K562 (cell line): ENCODE results near the gene SUCLG1. TPM values are rescaled to one million over a fixed set of nuclear protein-coding genes. Genes with fewer than 3 reads are reported as not detected.

Source experiments
- ATAC-seq: fragments of 200-7000 bp; cut with Tn5 transposase; 3 replicates; pipeline ENCODE4 v1.9.1; 2020; ENCODE audit warnings: moderate library complexity
- BruUV-seq: library from RNA; stranded (reverse); fragments of 400-500 nt; replicated peaks from 2 replicates; lab custom pipeline; 2021; lab: Mats Ljungman, UMichigan
- CTCF ChIA-PET: fragments of 300-600 bp; formaldehyde crosslinking; extraction: SDS; loops from one replicate; lab custom pipeline; 2021; ENCODE audit warnings: low intra/inter-chr PET ratio; lab: Yijun Ruan, JAX
- POLR2A ChIA-PET: fragments of 300-600, 350-650 bp; sonication (Branson Sonifier 250); formaldehyde crosslinking; extraction: SDS; loops from one replicate; lab custom pipeline; 2021; ENCODE audit warnings: antibody characterized with exemption, inconsistent platforms; lab: Yijun Ruan, JAX
- DNase-seq, 4 experiments: peaks; one replicate each; pipeline versions ENCODE4 v3.0.0 to v3.0.0-alpha.2; 2011 to 2018; ENCODE audit warnings: low spot score in 3 of 4, mixed read lengths in 3 of 4; ENCODE audit errors: extremely low read depth in 1 of 4
- FAIRE-seq: peaks from 2 replicates; lab custom pipeline; 2011; peaks lifted over from hg19 to GRCh38; lab: Jason Lieb, UNC
- H2AFZ ChIP-seq: 2 replicates; pipeline ENCODE4 v1.6.0; 2011; ENCODE audit warnings: low read depth, low read length, control low read depth, inconsistent platforms
- H3K27ac ChIP-seq: fragments of 200-600 bp; 3 replicates; pipeline ENCODE4 v1.8.0; 2011; ENCODE audit warnings: low read depth, mild to moderate bottlenecking, control low read depth, inconsistent platforms, low read length, moderate library complexity, mixed read lengths; ENCODE audit errors: extremely low read depth
- H3K27me3 ChIP-seq, 2 experiments: fragments of 300-600 bp in 1 of 2; 2 replicates in 1 of 2; 3 replicates in 1 of 2; pipeline versions ENCODE4 v1.6.0 to v1.8.0; 2011; ENCODE audit warnings: inconsistent platforms in 2 of 2, low read length in 2 of 2, mild to moderate bottlenecking in 1 of 2, mixed read lengths in 1 of 2, moderate library complexity in 1 of 2; ENCODE audit not compliant: control insufficient read depth in 2 of 2, insufficient read depth in 2 of 2
- H3K36me3 ChIP-seq: fragments of 300-600 bp; 3 replicates; pipeline ENCODE4 v1.8.0; 2011; ENCODE audit warnings: mild to moderate bottlenecking, low read length, inconsistent platforms; ENCODE audit not compliant: control insufficient read depth, insufficient read depth
- H3K4me1 ChIP-seq, 2 experiments: fragments of 200-600 bp in 1 of 2; replicated peaks in 1 of 2; 2 replicates in 1 of 2; 3 replicates in 1 of 2; pipeline versions ENCODE4 v1.5.1 to v1.8.0; 2011; ENCODE audit warnings: inconsistent platforms in 2 of 2, low read length in 2 of 2, mild to moderate bottlenecking in 1 of 2, mixed read lengths in 1 of 2, moderate library complexity in 1 of 2; ENCODE audit not compliant: control insufficient read depth in 2 of 2, insufficient read depth in 2 of 2
- H3K4me2 ChIP-seq: 2 replicates; pipeline ENCODE4 v1.6.1; 2011; ENCODE audit warnings: low read length, control low read depth, inconsistent platforms, mixed read lengths; ENCODE audit not compliant: insufficient read depth
- H3K4me3 ChIP-seq: fragments of 200-600 bp; sonication (generic), shearing (Covaris generic); 2 replicates; pipeline ENCODE4 v1.5.1; 2016; ENCODE audit warnings: control low read depth, inconsistent platforms
- H3K79me2 ChIP-seq: fragments of 200-600 bp; 3 replicates; pipeline ENCODE4 v1.8.0; 2011; ENCODE audit warnings: low read length, inconsistent platforms; ENCODE audit not compliant: control insufficient read depth, insufficient read depth
- H3K9ac ChIP-seq, 2 experiments: 2 replicates each; pipeline versions ENCODE4 v1.6.0 to v1.6.1; 2011; ENCODE audit warnings: low read depth in 2 of 2, low read length in 2 of 2, control low read depth in 1 of 2, inconsistent platforms in 1 of 2, mild to moderate bottlenecking in 1 of 2, mixed read lengths in 1 of 2; ENCODE audit not compliant: insufficient read depth in 1 of 2
- H3K9me1 ChIP-seq: one replicate; pipeline ENCODE4 v1.6.0; 2011; ENCODE audit warnings: inconsistent platforms, mild to moderate bottlenecking, low read length, moderate library complexity; ENCODE audit not compliant: control insufficient read depth, insufficient read depth
- H3K9me3 ChIP-seq: replicated peaks from 2 replicates; pipeline ENCODE4 v1.5.1; 2011; ENCODE audit warnings: low read depth, low read length, inconsistent platforms; ENCODE audit not compliant: control insufficient read depth, insufficient read depth
- H4K20me1 ChIP-seq: replicated peaks from 2 replicates; pipeline ENCODE4 v1.6.1; 2011; ENCODE audit warnings: low read length, inconsistent platforms, mixed read lengths; ENCODE audit not compliant: control insufficient read depth, insufficient read depth
- CBFA2T2 ChIP-seq: fragments of 450-650 bp; conservative IDR thresholded peaks from 2 replicates; pipeline ENCODE4 v1.6.1; 2017; ENCODE audit warnings: mild to moderate bottlenecking
- CBFA2T3 ChIP-seq: fragments of 450-650 bp; IDR thresholded peaks from 2 replicates; pipeline ENCODE4 v1.6.1; 2017
- DACH1 ChIP-seq: fragments of 450-650 bp; IDR thresholded peaks from 2 replicates; pipeline ENCODE4 v1.6.1; 2018; ENCODE audit not compliant: partially characterized antibody
- GABPB2 ChIP-seq: fragments of 250-450 bp; sonication (Bioruptor Pico); conservative IDR thresholded peaks from 2 replicates; pipeline ENCODE4 v1.5.1; 2021; ENCODE audit warnings: mild to moderate bottlenecking
- HDGF ChIP-seq: fragments of 450-650 bp; IDR thresholded peaks from 2 replicates; pipeline ENCODE4 v1.6.1; 2016
- ILF3 ChIP-seq: fragments of 450-650 bp; IDR thresholded peaks from 2 replicates; pipeline ENCODE4 v1.6.1; 2018; ENCODE audit warnings: antibody characterized with exemption, mild to moderate bottlenecking, moderate library complexity, borderline replicate concordance
- KDM1A ChIP-seq, 2 experiments: fragments of 450-650 bp; IDR thresholded peaks; 2 replicates each; pipeline ENCODE4 v1.6.1; 2016; ENCODE audit warnings: mild to moderate bottlenecking in 2 of 2
- NFE2 ChIP-seq: IDR thresholded peaks from 2 replicates; pipeline ENCODE4 v1.6.1; 2014; ENCODE audit warnings: antibody characterized with exemption, low read depth
- NFE2L1 ChIP-seq: fragments of 450-650 bp; IDR thresholded peaks from 2 replicates; pipeline ENCODE4 v1.6.1; 2016; ENCODE audit warnings: missing genetic modification characterization, low read depth, mild to moderate bottlenecking, missing compliant biosample characterization, moderate library complexity, borderline replicate concordance
- PTRF ChIP-seq: fragments of 450-650 bp; IDR thresholded peaks from 2 replicates; pipeline ENCODE4 v1.6.1; 2016; ENCODE audit warnings: mild to moderate bottlenecking, missing genetic modification characterization, missing compliant biosample characterization
- RCOR1 ChIP-seq, 2 experiments: IDR thresholded peaks; 2 replicates each; pipeline ENCODE4 v1.6.1; 2012; ENCODE audit warnings: low read depth in 2 of 2, low read length in 2 of 2, borderline replicate concordance in 1 of 2, improper control_type of control experiment in 1 of 2
- SMARCE1 ChIP-seq: fragments of 450-650 bp; IDR thresholded peaks from 2 replicates; pipeline ENCODE4 v1.7.1; 2016; ENCODE audit warnings: mild to moderate bottlenecking
- TCF3 ChIP-seq: sonication (generic); formaldehyde crosslinking; IDR thresholded peaks from 2 replicates; pipeline ENCODE4 v1.4.0; 2020; ENCODE audit warnings: mild to moderate bottlenecking, missing genetic modification reagents
- TEAD4 ChIP-seq, 2 experiments: sonication (generic) in 1 of 2; formaldehyde crosslinking in 1 of 2; IDR thresholded peaks; 2 replicates each; pipeline versions ENCODE4 v1.6.1 to v1.8.0; 2012 to 2022; ENCODE audit warnings: borderline replicate concordance in 1 of 2, inconsistent platforms in 1 of 2, low read length in 1 of 2, mild to moderate bottlenecking in 1 of 2, missing genetic modification reagents in 1 of 2
- ZNF76 ChIP-seq: fragments of 250-450 bp; sonication (Bioruptor Pico); IDR thresholded peaks from 2 replicates; pipeline ENCODE4 v1.4.0; 2020; ENCODE audit warnings: mild to moderate bottlenecking, moderate library complexity, borderline replicate concordance
- ZNF785 ChIP-seq: fragments of 250-450 bp; sonication (Bioruptor Pico); IDR thresholded peaks from 2 replicates; pipeline ENCODE4 v1.4.0; 2020; ENCODE audit warnings: mild to moderate bottlenecking
- WGBS: fragments of 100-300 bp; shearing (Covaris generic); methylation state at CpG from one replicate; pipeline ENCODE4 v1.1.6; 2016; ENCODE audit warnings: low coverage, mixed read lengths; ENCODE audit not compliant: insufficient coverage; ENCODE audit errors: missing lambda C conversion rate; 5-methylcytosine and 5-hydroxymethylcytosine counted together
- in situ Hi-C: fragments of 300-500 bp; cut with MboI; formaldehyde crosslinking; loops from 4 replicates; pipeline ENCODE4 v1.15.0; 2018; ENCODE audit warnings: inconsistent platforms, mixed read lengths
- intact Hi-C: fragments of 100-400 bp; cut with micrococcal nuclease; formaldehyde crosslinking; loops from 2 replicates; pipeline ENCODE4 v1.14.2; 2022
- polyA plus RNA-seq, 8 experiments: library from polyadenylated mRNA; depleted of rRNA in 4 of 8; stranded (reverse) in 5 of 8; unstranded in 3 of 8; fragments of >200 nt; fragmentation: Nextera tagmentation in 2 of 8; fragmentation: Illumina TruSeq in 1 of 8; extraction: Ambion mirVana in 2 of 8; extraction: Trizol in 1 of 8; gene quantifications; 2 replicates each; pipeline versions ENCODE4 v1.2.1 to v1.2.3, GENCODE V29; 2011 to 2014; ENCODE audit warnings: inconsistent platforms in 1 of 8, missing spikeins in 1 of 8
- total RNA-seq, 7 experiments: library from RNA; depleted of rRNA in 6 of 7; stranded (reverse); fragments of >200 nt in 6 of 7; fragmentation: Illumina TruSeq in 2 of 7; extraction: Trizol in 2 of 7; gene quantifications; 2 replicates each; pipeline versions ENCODE4 v1.2.1 to v1.2.3, GENCODE V29; 2011 to 2021; ENCODE audit warnings: low replicate concordance in 1 of 7
- TF ChIP-seq, protein P1 (sequence below): fragments of 450-650 bp; IDR thresholded peaks from 2 replicates; pipeline ENCODE4 v1.6.1; 2014; ENCODE audit warnings: low read depth, mild to moderate bottlenecking, moderate library complexity, borderline replicate concordance

SUCLG1 gene
- total and polyA plus RNA-seq, 9 of the 15 experiments (the other 6 are each of a cell fraction or from before 2014, with no cell fraction given) = 90.5 to 325 (median 115) TPM

- TF ChIP-seq, protein P1, sequence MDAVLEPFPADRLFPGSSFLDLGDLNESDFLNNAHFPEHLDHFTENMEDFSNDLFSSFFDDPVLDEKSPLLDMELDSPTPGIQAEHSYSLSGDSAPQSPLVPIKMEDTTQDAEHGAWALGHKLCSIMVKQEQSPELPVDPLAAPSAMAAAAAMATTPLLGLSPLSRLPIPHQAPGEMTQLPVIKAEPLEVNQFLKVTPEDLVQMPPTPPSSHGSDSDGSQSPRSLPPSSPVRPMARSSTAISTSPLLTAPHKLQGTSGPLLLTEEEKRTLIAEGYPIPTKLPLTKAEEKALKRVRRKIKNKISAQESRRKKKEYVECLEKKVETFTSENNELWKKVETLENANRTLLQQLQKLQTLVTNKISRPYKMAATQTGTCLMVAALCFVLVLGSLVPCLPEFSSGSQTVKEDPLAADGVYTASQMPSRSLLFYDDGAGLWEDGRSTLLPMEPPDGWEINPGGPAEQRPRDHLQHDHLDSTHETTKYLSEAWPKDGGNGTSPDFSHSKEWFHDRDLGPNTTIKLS = no peak
- no peak for TF ChIP-seq ZNF785
- TF ChIP-seq GABPB2 (CRISPR knock-in tag) = no peak
- no peak for TF ChIP-seq HDGF
- no peak for TF ChIP-seq ZNF76
- TF ChIP-seq NFE2 = peak; percentile 50
- TF ChIP-seq SMARCE1 = no peak
- no peak for TF ChIP-seq DACH1
- TF ChIP-seq PTRF = no peak
Measured at GRCh38 chr2:84483320-84483719, 24.2 kb upstream of the SUCLG1 start (continued).

DNA sequence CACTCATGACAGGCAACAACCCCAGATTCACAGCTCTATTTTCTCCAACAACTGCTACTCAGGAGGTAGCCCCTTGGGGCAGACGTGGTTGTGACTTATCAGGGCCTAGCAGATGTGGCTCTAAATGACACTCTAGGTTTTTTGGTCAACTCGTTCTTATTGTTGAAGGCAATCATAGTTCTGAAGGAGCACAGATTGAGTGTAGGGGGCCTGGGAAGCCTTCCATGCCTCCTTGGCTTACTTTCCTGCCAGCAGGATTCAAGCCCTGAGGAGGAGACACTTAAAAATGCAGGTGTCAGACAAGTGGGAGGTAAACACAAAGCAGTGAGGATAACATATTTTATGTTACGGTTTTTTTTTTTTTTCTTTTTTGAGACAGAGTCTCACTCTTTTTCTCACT is 23.5 kb upstream of the SUCLG1 start:
- BruUV-seq = no TSS peak
- ChIA-PET POLR2A (interaction anchor here (0.7 kb wide), 1 partner anchor 674 kb away, joined by 3 read pairs; no protein-coding TSS in a partner anchor), CTCF (no interaction called here)
- Histone ChIP-seq H3K79me2 (no peaks in the 10 kb centered on the region), H4K20me1 (no peaks in the 10 kb centered on the region), H3K9me3 (no peaks in the 10 kb centered on the region), H3K9me1 (no peaks in the 10 kb centered on the region), H3K4me2 (no peak overlapping the region), H3K4me1 (no peaks in the 10 kb centered on the region), H3K27ac (no peak overlapping the region), H2AFZ (no peak overlapping the region), H3K9ac (no peak overlapping the region), H3K27me3 (peaks cover 0 to 5% of the 10 kb centered on the region in 2 experiments; a peak in 3 of 5 replicates), H3K36me3 (no peaks in the 10 kb centered on the region), H3K4me3 (no peak overlapping the region)
- ATAC-seq (peak; percentile 62), DNase-seq (peak in 1 of 4 experiments; percentile 14), FAIRE-seq (no peak)
- in situ Hi-C loops = no loop called here
- 0% methylated on average over 3 of the region's 3 CpGs for WGBS
- intact Hi-C loops = no loop called here
- peak; percentile 70 to 77 for TF ChIP-seq KDM1A (IDR thresholded peaks at IDR 0.05)
- peak; percentile 40 for TF ChIP-seq CBFA2T2
- peak in 1 of 2 experiments; percentile 58; a peak in 1 of 4 replicates for TF ChIP-seq RCOR1 (IDR thresholded peaks at IDR 0.05; ENCODE audit: borderline replicate concordance in 1 of 2, low read depth in 2 of 2, low read length in 2 of 2)
- TF ChIP-seq TCF3 (CRISPR knock-in tag) = peak; percentile 26; the same call in 1 of the 2 replicates
- no peak for TF ChIP-seq NFE2L1
- TF ChIP-seq TEAD4 (IDR thresholded peaks at IDR 0.05; ENCODE audit: low read length) = 0 out of 2 replicates have a peak, but pooled peaks have one; percentile 28
- TF ChIP-seq TEAD4 (CRISPR knock-in tag; IDR thresholded peaks at IDR 0.05; ENCODE audit: borderline replicate concordance) = no peak
- TF ChIP-seq CBFA2T3 = peak; percentile 62
- no peak for TF ChIP-seq ILF3
